Ishikawa (cell line): ENCODE measurements around the gene PDYN.

Experiments used
- EP300 ChIP-seq: IDR thresholded peaks from 2 replicates; pipeline ENCODE4 v1.6.1; 2012; ENCODE audit warnings: borderline replicate concordance
- TF ChIP-seq, protein P1 (sequence below): IDR thresholded peaks from 2 replicates; pipeline ENCODE4 v1.6.1; 2012

DNA sequence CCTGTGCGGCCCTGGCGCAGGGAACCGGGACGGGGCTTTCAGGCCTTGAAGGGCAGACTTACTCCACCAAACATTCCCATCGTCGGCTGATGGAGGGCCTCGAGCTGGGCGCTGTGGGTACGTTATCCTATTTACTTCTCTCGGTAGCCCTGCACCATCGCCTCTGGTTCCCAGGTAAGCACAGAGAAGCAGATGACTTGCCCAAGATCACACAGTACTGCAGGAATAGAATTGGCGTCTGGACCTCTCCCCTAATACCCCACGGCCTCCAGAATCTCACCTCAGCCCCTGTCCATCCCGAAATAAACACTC lies 46.4 kb downstream of the PDYN start:
- no peak for TF ChIP-seq EP300
- TF ChIP-seq, protein P1, sequence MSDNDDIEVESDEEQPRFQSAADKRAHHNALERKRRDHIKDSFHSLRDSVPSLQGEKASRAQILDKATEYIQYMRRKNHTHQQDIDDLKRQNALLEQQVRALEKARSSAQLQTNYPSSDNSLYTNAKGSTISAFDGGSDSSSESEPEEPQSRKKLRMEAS, result no peak
